H7 (cell line): ENCODE results near the gene YIPF2. TPM values are rescaled to one million over a fixed set of nuclear protein-coding genes. Genes with fewer than 3 reads are reported as not detected.
"Not testable (repeated sequence)": the region's sequence is repeated elsewhere in the genome, so short reads cannot be mapped to it uniquely, and the experiment has no call there.

Source experiments
- DNase-seq: peaks from one replicate; pipeline ENCODE4 v3.0.0; 2012
- H3K27me3 ChIP-seq: 2 replicates; pipeline ENCODE4 v1.6.0; 2011; ENCODE audit warnings: mild to moderate bottlenecking, low read length; ENCODE audit not compliant: control insufficient read depth, insufficient read depth
- H3K36me3 ChIP-seq: replicated peaks from 2 replicates; pipeline ENCODE4 v1.5.1; 2011; ENCODE audit warnings: low read length; ENCODE audit not compliant: control insufficient read depth, insufficient read depth
- H3K4me3 ChIP-seq: 2 replicates; pipeline ENCODE4 v1.5.1; 2011; ENCODE audit warnings: low read depth, mild to moderate bottlenecking, control low read depth, low read length, moderate library complexity; ENCODE audit not compliant: insufficient read depth
- total RNA-seq: library from RNA; depleted of rRNA; stranded (reverse); fragments of >200 nt; shearing (Covaris generic); gene quantifications from 2 replicates; pipeline ENCODE4 v1.2.3, GENCODE V29; 2014; rRNA removed

YIPF2 gene
- total RNA-seq, 1 experiment from 2014 or later, result 81.1 TPM

DNA sequence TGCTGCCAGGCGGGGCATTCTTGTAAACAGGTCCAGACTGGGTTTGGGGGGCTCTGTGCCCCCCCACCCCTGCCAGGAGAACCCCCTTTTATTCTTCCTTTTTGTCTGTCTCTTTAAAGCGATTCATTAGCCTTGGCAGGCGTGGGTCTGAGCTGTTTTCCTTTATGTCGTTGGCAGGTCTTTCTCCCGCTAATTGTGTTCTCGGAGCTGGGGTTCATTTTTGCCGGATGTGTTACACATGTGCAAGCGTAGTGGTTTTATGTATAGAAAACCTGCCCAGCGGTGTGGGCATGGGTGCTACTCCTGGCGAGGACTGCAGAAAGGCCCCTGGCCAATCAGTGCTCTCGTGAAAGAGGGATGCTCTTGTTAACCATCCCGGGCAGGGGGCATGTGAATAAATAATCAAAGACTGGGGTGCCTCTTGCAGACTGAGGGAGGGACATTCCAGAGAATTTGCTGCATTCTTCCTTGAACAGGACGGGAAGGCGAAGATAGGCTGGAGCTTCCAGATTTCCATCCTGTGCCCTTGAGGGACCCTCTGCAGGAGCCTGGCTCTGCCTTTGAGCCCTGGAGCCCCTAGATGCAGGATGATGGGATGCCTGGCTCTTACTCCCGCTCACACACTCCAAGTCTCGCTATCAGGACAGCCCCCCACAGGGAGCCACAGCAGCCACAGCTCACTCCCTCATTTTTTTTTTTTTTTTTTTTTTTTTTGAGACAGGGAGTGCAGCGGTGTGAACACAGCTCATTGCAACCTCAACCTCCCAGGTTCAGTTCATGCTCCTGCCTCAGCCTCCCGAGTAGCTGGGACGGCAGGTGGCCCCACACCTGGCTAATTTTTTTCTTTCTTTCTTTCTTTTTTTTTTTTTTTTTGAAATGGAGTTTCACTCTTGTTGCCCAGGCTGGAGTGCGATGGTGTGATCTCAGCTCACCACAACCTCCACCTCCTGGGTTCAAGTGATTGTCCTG is 43.0 kb downstream of the YIPF2 start:
- DNase-seq, result peak; percentile 74
- Histone ChIP-seq H3K36me3 (no peaks in the 10 kb centered on the region), H3K4me3 (no peak overlapping the region), H3K27me3 (no peaks in the 10 kb centered on the region)

DNA sequence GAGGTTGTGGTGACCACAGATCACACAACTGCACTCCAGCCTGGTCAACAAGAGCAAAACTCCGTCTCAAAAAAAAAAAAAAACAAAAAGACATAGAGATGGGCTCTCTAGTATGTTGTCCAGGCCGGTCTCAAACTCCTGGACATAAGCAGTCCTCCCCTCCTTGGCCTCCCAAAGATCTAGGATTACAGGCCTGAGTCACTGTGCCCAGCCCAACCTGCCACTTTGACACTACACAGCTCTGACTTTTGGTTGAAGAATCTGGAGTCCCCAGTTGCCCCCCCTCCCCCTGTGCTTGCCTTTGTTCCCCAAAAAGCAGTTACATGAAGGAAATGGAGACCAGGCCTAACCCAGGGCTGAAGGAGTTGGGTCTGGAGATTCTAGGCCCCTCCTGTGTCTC is 44.2 kb downstream of the YIPF2 start:
- H3K36me3 ChIP-seq, result peaks cover 1% of the 10 kb centered on the region; the same call in 1 of the 2 replicates
- no peak for DNase-seq
- H3K4me3 ChIP-seq, result no peak overlapping the region
- no peaks in the 10 kb centered on the region for H3K27me3 ChIP-seq

DNA sequence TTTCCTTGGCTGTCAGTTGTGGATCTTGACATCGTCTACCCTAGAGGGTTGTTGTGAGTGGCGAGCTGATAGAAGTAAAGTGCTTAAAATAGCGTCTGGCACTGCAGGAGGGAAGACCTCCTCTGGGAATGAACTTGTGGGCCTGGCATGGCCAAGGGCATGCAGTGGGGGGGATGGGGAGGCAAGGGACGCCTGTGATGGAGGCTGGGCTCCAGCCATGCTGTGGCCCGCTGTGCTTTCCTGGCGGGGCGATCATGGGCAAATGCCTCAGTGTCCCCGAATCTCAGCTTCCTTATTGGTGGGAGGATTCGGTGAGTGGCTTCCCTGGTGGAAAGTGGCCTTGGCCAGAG is 46.4 kb downstream of the YIPF2 start:
- peaks cover 1% of the 10 kb centered on the region; the same call in 1 of the 2 replicates for H3K36me3 ChIP-seq
- DNase-seq, result peak; percentile 47
- H3K27me3 ChIP-seq, result no peaks in the 10 kb centered on the region
- H3K4me3 ChIP-seq, result no peak overlapping the region

DNA sequence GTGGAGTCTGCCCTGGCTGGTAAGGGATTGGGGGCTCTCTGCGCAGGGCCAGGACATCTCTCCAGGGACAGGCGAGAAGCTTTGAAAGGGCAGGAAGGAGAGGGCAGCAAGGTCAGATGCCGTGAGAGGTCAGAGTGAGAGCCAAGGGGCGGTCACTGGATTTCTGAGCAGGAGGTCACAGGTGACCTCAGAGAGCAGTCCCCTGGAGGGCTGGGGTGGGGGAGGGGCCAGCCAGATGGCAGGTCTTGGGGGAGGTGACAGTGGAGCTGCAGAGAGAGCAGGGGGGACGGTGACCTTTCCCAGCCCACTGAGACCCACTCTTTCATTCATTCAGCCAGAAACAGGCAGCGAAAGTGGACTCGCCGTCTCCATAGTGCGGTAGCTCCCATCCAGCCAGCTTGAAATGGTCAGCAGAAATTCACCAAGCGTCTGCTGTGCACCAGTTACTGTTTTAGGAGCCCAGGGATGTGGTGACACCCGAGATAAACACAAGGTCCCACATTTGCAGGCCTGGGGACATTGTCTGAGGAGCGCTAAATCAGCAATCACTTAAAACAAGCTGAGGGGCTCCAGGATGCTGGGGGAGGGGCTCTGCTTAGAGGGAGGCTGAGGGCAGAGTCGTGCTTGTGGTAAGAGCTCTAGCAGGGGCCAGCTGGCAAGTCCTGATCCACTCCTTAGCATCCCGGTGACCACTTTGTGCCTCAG is 46.9 kb downstream of the YIPF2 start:
- Histone ChIP-seq H3K36me3 (peaks cover 1% of the 10 kb centered on the region; the same call in 1 of the 2 replicates), H3K27me3 (no peaks in the 10 kb centered on the region), H3K4me3 (no peak overlapping the region)
- peak; percentile 70 for DNase-seq

DNA sequence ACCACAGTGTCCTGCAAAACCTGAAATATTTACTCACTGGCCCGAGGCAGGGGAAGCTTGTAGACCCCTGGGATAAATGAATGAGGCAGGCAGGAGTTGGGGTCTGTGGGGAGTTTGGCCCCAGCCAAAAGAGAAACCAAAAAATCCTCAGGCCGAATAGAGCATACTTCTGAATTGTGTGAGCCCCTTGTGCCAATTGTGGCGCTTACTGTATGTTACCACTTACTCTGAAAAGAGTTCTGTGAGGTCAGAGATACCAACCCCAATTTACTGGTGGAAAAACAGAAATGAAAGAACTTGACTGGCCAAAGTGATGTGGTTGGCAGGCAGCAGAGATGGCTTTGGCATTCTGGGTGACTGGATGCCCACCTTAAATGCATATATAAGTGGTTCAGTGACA is 50.2 kb downstream of the YIPF2 start:
- DNase-seq, result no peak
- Histone ChIP-seq H3K27me3 (no peaks in the 10 kb centered on the region), H3K36me3 (peaks cover 1% of the 10 kb centered on the region; the same call in 1 of the 2 replicates), H3K4me3 (no peak overlapping the region)

DNA sequence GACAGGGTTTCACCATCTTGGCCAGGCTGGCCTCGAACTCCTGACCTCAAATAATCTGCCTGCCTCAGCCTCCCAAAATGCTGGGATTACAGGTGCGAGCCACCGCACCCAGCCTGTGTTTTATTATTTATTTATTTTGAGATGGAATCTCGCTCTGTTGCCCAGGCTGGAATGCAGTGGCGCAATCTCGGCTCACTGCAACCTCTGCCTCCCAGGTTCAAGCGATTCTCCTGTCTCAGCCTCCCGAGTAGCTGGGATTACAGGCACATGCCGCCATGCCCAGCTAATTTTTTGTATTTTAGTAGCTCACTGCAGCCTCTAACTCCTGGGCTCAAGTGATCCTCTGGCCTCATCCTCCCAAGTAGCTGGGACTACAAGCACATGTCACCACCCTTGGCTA is 50.8 kb downstream of the YIPF2 start:
- H3K36me3 ChIP-seq, DNase-seq, H3K4me3 ChIP-seq, H3K27me3 ChIP-seq: not testable (repeated sequence)

DNA sequence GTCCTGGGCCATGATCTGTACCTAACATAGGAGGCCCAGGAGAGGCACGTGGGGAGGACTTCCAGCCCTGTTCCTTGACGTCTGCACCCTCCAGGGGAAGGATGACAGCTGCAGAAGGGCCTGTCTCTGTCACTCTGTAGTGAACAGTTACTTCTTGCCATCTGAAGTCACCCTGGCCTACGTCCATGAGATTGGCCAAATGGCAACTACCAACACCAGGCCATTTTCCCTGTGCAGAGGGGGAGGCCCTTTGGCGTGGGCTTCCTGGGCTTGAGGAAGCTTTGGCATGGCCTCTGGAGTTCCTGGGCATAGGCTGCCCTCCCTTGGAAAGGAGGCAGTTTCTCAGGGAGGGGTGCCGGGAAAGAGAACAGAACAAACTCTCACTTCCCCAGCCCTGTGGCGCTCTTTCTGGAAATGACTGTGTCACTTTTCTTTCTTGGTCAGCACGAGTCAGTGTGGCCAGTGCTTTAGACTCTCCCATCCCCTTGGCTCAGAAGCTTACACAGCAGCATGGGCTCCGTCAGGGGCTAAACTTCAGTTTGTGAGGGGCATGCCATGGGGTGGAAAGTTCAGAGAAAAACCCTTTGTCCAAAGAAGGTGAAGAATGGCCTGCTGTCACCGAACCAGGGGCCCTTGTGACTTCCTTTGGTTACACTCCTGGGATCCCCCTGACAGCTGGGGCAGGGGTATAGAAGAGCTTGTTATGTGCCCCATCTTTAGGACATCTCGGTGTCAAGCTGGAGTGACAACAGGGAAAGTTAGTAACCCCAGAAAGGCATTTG is 51.8 kb downstream of the YIPF2 start:
- no peak for DNase-seq
- Histone ChIP-seq H3K27me3 (no peaks in the 10 kb centered on the region), H3K4me3 (no peak overlapping the region), H3K36me3 (peaks cover 1% of the 10 kb centered on the region; the same call in 1 of the 2 replicates)

DNA sequence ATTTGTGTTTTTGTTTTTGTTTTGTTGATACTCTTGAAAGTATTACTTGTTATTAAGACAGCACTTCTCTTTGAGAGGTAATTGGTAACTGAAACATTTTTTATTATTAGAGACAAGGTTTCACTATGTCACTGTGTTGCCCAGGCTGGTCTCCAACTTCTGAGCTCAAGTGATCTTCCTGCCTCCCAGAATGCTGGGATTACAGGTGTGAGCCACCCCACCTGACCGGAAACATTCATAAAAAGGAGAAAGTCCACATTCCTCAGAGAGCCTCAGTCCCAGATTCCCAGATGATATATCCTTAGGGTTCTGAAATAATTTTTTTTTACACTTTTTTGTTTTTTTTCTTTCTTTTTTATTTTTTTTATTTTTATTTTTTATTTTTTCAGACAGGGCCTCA is 54.4 kb downstream of the YIPF2 start:
- no peaks in the 10 kb centered on the region for H3K27me3 ChIP-seq
- no peak for DNase-seq
- no peaks in the 10 kb centered on the region for H3K36me3 ChIP-seq
- H3K4me3 ChIP-seq, result no peak overlapping the region

DNA sequence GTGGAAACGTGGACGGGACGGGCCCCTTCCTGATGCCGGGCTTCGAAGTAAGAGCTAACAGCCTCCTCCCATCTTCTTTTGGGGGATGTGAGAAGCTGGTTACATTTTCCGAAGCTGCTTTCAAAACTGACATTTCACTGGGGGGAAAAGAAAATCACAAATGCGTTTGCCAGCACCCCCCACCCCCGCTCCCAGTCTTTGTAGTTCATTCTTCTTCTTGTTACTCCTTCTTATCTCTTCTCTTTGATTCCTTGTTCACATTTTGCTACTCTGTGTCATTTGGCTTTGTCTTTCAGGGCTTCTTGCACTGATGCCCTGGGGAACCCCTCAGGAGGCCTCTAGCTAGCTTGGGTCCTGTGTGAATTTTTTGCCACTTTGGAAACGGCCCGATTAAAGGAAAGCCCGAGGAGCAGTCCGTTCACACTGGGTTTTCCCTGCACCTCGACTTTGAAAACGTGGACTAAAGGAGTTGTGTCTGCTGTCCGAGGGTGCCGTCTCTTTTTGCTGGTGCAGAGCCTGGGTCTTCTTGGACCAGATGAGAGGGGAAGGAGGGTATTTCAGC is 55.8 kb downstream of the YIPF2 start:
- Histone ChIP-seq H3K36me3 (no peaks in the 10 kb centered on the region), H3K4me3 (peak overlapping the region; percentile 72), H3K27me3 (no peaks in the 10 kb centered on the region)
- DNase-seq, result no peak

Other genes starting within 250 kb of the YIPF2 start
- gene QTRT1, start 227.2 kb downstream of the YIPF2 start, total RNA-seq, result 52.4 and 64.9 TPM in 2 replicates
- gene DNM2, start 210.6 kb downstream of the YIPF2 start, total RNA-seq, result 77.6 and 89.9 TPM in 2 replicates
- gene TMED1, start 92.4 kb downstream of the YIPF2 start, total RNA-seq, result 49.5 and 50.3 TPM in 2 replicates
- gene C19orf38, start 80.2 kb downstream of the YIPF2 start, total RNA-seq, result 0.59 and 5.0 TPM in 2 replicates
- 117 and 151 TPM in 2 replicates for gene CARM1, start 57.1 kb downstream of the YIPF2 start, total RNA-seq
- gene TIMM29, start 172 bp upstream of the YIPF2 start, total RNA-seq, result 58.2 and 68.3 TPM in 2 replicates
- 173 and 208 TPM in 2 replicates for gene SMARCA4, start 32.4 kb upstream of the YIPF2 start, total RNA-seq
- gene LDLR, start 160.8 kb upstream of the YIPF2 start, total RNA-seq, result 144 and 158 TPM in 2 replicates
- 66.8 and 67.0 TPM in 2 replicates for gene SPC24, start 227.1 kb upstream of the YIPF2 start, total RNA-seq